Head of caudate nucleus (tissue), 42 donors: ENCODE data around the gene STRADA.

Experiments
- DNase-seq, 42 donors: peaks; one replicate each; pipeline versions ENCODE4 v3.0.0 to v3.0.0-alpha.2; 2020 to 2021; ENCODE audit warnings: mixed read lengths in 7 of 42
- intact Hi-C: fragments of 100-400 bp; cut with DNase I; formaldehyde crosslinking; loops from one replicate; pipeline ENCODE4 v1.15.0; 2022

Gene STRADA

DNA sequence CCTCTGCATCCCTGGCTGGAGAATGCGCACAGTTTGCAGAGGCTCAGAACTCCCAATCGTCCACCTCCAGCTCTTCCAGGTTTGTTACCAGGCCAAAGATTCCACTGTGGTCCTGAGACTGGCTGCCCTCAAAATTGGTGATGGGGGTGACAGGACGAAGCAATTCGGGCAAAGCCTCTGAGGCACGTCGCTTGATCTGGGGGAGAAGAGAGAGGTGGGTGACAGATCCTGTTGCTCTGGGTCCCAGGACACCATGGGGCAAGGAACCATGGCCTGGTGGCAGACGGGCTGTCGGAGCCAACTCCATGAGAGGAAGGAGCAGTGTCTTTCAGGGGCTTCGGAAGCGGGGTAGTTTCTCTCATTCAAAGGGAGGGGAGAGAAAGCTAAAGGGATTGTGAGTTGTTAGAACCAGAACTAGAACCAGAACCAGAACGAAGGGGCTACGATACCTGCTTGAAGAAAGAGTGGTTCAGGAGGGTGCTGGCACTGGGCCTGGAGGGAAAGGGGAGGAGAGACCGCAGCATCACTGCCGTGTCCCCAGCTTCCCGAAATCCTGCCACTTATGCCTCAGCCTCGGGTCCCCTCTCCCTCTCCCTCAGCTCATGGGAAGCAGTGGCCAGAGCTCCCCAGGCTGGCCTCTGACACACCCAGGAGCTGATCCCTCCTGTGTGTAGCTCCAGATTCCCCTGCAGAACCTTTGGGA is 37.9 kb downstream of the STRADA start:
- DNase-seq = no peak
- intact Hi-C loops = no loop called here

DNA sequence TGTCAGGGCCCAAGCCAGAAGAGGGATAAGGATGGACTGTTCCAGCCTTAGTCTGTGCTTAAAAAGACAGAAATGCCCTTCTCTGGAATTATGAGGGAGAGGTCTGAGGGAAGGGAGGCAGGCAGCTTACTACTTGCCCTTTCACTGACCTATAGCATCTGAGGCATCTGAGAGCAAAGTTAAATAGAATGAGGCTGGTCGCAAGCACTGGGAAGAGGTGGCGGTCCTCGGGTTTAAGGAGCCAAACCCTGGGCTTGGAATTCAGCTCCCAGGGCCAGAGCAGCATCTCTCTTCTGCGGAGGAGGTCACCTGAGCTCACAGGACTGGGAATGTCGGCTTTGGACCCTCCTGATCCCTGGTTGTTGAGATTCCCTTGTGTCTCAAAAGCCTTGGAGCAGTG is 38.6 kb downstream of the STRADA start:
- intact Hi-C loops = no loop called here
- peak in 1 of 42 donors; percentile 15 for DNase-seq

DNA sequence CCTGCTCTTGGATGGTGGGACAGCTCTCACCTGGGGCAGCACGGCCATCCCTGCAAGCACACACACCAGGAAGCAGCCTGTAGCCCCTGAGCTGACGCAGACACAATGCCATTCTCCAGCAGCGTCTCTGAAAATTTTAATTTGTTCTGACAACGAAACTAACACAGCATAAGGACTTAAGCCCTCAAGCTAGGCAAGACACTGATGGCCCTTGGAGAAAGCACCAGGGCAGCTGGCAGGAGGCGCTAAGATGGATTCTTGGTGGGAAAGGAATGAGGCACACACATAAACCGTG is 38.9 kb downstream of the STRADA start:
- intact Hi-C loops = no loop called here
- DNase-seq = peak in 1 of 42 donors; percentile 23

DNA sequence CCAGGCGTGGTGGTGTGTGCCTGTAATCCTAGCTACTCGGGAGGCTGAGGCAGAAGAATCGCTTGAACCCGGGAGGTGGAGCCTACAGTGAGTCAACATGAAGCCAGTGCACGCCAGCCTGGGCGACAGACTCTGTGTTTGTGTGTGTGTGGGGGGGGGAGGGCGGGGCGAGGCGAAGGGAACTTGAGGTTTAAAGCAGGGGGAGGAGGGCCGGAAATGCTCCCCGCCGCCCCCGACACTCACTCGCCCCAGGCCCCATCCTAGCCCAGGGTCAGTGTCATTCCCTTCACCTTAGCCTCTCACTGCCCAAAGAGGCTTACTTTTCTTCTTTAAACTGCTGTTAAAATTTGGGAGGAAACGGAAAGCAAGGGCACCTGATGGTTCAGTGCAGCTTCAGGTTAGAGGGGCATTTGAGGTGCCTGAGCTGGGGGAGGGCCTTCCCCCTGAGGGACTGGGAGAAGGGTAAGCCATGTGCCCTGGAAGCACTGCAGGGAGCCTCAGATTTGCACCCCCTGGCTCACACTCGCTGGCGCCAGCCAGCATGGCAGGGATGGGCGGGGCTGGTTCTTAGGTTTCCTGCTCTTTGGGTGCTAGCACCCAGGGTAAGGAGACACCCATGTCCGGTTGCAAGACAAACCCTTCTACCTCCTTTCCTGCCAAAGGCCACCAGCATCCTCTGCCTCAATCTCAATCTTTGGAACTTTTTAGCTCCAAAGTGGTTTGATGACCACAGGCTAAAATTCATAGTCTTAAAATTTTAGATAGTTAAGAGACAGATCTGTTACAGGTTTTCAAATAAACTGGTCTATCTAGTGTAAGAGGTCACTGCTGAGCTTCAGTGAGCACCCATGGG is 39.5 kb downstream of the STRADA start:
- DNase-seq = peak in 18 of 42 donors; percentile 15 to 73 (median 49)
- intact Hi-C loops = no loop called here

DNA sequence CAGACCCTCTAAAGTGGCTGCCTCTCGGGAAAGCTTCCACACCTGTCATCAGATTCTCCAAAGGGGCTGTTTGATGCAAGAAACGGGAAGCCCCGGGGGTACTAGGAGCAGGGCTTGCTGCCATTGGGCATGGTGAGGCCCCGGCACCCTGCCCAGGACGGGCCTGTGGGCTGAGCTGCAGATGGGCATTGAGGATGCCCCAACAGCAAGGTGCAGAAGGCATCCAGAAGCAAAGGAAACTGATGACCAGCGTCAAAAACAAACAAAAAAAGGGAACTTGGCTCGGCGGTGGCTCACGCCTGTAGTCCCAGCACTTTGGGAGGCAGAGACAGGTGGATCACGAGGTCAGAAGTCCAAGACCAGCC is 40.2 kb downstream of the STRADA start:
- intact Hi-C loops = no loop called here

DNA sequence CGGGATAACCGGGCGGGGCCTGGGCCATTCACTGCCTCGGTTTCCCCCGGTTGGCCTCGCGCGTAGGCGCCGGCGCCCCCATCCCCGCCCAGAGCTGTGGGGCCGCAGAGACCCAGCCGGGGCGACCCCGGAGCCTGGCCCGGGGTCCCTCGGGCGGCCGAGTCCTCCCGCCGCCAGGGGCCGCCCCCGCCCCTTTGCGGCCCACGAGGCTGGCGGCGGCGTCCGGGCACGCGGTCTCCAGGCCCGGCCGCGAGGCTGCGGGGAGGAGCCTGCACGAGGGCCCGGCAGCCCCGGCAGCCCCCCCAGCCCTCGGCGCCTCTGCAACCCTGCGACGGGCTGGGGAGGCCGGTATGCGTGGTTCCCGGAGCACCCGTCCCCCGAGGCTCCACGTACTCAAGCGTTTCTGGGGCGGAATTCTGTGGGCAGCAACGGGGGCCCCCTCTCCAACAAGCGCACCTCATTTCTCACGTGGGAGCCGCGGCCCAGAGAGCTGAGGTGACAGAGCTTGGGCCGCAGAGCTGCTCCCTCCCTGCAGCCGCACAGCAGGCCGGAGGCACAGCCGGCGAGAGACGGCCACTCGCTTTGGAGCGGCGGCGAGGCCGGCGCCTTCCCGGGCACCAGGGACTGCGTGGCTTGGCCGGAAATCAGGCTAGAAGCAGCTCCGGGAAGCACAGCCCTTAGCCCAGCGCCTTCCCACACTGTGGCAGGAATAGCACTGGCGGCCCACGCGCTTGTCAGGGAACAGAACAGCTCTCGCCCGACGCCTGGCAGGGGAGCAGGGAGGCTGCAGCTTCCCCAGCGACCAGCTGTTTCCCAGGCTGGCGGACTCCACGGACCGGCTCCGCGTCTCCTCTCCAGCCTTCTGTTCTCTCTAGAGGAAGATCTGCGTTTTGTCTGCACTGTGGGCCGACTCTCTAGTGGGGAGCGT is 40.8 kb downstream of the STRADA start:
- intact Hi-C loops = no loop called here
- DNase-seq = peak; percentile 58 to 95 (median 84)

More for the DNA sequence above, 40.2 kb downstream of the STRADA start:
- no peak for DNase-seq

DNA sequence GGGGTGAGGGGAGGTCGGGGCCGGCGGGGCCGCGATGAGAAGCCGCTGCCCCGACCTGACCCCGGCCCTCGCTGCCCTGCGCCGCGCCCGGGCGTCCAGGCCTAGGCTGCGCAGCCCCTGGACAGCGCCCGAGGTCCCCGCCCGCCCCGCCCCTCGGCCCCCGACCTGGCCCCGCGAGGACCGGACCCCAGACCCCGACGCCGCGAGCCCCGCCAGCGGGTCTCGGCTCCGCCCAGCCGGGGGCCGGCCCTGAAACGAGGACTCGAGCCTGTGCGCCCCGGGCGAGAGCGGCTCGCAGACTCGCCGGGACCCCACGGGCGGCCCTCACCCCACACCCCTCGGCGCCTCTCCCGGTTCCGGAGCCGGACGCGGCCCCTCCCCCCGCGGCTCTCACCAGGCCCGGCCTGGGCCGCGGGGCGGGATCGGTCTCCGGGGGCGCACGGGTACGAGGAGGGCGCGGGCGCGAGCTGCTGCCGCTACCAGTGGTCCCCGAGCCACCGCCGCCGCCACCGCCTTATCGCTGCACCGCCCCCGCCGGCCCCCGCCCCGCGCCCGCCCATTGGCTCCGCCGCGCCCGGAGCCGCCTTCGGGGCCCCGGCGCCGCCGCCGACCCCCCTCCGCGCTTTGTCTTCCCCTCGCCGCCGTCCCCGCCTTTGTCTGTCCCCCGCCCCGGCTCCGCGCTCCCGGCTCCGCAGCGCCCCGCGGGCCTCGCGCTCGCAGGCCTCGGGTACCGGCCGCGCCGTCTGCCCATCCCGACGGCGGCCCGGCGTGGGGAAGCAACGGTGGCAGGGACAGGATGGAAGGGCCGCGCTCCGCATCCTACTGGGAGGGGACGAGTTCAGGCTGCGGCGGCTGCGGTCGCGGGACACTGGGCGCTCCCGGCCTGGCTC is 41.7 kb downstream of the STRADA start, which contains the start of gene LIMD2:
Gene LIMD2 (minus strand): TSS at position 488 of the 890 bp plus-strand sequence. CDS start 827 bp downstream, outside the sequence.
- intact Hi-C loops = loop anchor here (10.0 kb wide), 1 partner anchor 75 kb away; the partner anchor contains the start of gene MAP3K3

DNA sequence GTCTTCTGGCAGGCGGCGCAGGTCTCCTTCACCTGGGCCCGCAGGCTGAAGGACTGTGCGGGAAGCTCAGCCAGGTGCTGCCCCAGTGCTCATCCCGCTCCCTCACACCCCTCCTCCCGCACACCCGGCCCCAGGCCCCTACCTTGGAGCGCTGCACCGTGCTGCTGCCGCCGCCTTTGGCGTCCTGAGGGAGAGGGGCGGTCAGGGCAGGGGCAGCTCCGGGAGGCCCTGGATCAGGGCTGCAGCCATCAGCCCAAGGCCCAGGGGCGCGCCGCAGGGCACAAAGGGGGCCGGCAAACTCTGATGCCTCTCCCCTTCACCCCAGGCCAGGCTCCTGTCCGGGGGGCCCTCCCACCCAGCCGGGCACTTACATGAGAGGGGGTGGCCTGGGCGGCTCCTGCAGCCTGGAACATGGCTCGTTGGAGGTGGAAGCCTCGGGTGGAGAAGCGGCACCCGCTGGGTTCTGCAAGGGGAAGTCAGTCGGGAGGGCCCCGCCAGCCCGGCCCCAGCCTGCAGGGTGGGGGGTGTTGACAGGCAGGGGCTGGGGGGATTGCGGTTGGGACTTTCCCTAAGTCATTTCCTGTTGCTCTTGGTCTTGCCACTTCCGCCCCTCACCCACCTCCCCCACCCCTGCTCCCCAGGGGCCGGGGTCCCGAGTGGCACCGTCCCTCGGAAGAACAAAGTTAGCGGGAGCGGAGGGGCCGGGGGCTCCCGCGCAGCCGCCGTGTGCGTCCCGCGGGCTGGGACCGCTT is 42.5 kb downstream of the STRADA start:
- DNase-seq = peak in 20 of 42 donors; percentile 23 to 70 (median 52)
- intact Hi-C loops = loop anchor here (10.0 kb wide), 1 partner anchor 74 kb away; the partner anchor contains the start of gene MAP3K3

More for the DNA sequence above, 41.7 kb downstream of the STRADA start, which contains the start of gene LIMD2:
- peak in 37 of 42 donors; percentile 36 to 82 (median 61) for DNase-seq

DNA sequence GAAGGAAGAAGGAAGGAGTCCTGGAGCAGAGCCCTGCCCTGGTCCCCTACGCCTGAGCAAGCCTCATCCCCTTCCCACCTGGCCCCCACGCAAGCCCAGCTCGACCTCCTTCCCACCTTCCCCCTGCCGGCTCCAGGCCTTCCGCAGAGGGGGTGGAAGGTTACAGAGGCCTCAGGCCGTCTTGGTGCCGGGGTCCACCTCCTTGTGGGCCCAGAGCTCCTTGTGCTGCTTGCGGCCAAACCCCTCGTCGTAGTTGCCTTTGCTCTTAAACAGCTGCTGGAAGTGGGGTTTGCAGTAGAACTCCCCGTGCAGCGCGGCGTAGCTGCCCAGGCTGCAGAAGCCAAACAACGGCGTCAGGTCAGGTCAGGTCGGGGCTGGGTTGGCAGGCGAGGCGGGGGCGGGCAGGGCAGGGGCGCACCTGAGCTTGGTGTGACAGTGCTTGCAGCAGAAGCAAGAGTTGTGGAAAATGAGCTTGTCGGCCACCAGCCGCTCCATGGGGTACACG is 43.2 kb downstream of the STRADA start:
- intact Hi-C loops = loop anchor here (10.0 kb wide), 1 partner anchor 74 kb away; the partner anchor contains the start of gene MAP3K3
- peak in 3 of 42 donors; percentile 20 to 32 (median 25) for DNase-seq

DNA sequence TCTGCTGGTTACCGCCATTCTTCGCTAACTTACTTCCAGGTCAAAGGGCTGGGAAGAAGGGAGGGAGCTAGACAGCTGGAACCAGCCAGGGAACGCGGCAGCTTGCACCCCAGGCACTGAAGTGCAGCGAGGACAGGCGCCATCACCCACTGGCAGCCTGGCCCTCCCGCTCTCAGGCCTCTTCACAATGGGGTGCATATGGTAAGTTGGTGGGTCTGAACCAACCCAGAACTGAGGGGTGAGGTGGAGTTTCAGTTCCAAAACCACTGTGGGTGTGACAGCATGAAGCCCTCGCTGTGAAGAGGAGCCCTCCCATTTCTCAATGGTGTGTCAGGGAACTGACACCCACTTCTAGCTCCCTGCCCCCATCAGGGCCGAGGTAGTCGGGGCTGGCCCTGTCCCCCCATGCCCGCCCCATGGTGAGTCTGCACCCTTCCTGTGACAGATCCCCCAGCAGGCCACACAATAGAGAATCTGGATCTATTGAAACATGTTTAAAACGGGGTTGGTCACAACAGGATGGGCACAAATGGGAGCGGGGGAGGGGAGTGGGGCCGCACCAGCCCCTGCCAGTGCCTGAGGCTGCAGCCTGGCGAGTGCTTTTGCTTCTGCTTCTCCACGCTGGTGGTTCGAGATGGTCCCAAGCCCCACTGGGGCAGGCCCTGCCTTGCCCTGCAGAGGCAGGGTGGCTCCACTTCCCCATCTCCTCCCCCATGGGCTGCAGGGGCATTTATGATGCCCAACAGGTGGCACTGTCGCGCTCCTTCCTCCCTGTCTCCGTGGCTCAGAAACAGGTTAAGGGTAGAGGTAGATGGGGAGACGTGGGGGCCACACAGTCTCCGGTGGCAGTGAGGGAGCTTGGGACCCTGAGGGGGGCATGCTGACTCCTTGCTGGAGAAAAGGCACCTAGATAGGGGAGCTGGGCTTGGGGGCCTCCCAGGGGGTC is 44.0 kb downstream of the STRADA start:
- peak in 22 of 42 donors; percentile 32 to 62 (median 46) for DNase-seq
- intact Hi-C loops = loop anchor here (10.0 kb wide), 1 partner anchor 73 kb away; the partner anchor contains the start of gene MAP3K3

DNA sequence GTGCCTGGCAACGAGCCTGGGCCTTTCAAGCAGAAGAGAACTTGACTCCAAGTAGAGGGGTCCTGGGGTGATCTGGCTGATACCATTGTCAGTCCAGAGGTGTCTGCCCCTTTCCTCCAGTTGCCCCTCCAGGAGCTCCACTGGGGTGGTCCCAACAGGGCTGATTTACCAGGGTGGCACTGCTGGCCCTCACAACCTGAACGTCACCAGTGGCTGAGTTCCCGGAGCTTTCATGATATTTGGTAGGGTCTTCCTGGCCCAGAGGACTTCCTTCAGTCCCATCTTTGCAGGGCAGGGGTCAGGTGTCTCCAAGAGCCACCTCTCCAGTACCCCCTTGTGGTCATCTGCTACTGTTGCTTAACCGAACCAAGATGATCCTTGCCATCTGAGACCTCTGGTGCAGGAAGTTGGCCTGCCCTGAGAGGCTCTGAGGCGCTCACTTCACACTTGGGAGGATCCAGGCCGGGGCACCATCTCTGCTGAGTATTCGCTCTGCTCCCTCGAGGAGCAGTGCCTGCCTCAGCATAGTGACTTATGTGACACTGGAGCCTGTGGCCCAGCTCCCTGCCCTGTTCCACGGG is 45.1 kb downstream of the STRADA start:
- DNase-seq = peak in 6 of 42 donors; percentile 15 to 56 (median 28)
- intact Hi-C loops = loop anchor here (10.0 kb wide), 1 partner anchor 72 kb away; the partner anchor contains the start of gene MAP3K3

DNA sequence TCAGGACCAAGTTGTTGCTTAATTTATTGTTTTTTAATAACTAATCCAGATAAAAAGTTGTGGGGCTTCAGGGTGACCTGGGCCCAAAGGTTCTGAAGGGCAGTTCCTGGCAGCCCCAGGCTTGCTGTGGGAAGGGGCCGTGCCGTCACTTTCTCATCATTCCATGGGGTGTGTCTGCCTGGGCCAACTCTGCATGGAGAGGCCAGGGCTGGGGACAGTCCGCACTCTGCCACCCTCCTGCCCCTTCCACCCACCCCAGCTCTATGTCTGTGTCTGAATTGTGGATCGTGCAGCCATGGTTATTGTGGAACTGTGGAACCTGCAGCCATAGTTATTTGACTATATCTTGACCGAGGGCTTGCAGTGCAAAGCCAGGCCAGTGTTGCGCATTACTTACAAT is 45.7 kb downstream of the STRADA start:
- DNase-seq = no peak
- intact Hi-C loops = loop anchor here (10.0 kb wide), 1 partner anchor 71 kb away; the partner anchor contains the start of gene MAP3K3

DNA sequence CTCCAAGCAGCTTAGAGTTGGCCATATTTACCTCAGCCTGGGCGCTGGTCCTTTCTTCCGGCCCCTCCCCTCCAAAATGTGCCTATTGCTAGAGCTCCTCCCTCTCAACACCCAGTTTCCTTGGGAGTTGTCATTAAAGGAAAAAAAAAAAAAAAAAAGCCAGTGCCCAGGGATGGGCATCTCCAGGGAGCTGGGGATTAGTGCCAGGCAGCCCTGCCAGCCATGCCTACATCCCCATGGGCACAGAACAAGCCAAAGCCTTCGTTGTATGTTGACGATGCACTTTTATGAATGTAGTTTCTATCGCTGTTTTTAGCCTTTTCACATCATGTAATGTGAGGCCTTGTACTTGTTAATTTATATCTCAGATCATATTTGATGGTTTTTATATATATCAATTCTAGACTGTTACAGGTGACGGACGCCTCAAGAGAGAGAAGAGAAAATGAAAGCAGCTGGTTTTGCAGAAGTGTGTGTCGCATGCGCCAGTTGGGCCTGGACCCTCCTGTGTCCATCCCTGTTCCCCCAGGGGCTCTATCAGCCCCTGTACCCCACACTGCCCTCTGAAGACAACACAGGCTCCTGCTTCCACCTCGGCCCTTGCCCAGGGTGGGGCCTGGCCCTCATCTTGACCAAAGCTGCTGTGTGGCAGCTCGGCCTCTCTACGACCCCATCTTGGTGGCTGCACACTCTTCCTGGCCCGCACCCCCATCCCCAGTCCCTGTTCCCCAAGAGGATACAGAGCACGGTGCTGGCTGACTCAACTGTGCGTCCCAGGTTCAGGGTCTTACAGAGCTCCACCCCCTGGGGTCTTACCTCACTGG is 46.4 kb downstream of the STRADA start:
- DNase-seq = no peak

DNA sequence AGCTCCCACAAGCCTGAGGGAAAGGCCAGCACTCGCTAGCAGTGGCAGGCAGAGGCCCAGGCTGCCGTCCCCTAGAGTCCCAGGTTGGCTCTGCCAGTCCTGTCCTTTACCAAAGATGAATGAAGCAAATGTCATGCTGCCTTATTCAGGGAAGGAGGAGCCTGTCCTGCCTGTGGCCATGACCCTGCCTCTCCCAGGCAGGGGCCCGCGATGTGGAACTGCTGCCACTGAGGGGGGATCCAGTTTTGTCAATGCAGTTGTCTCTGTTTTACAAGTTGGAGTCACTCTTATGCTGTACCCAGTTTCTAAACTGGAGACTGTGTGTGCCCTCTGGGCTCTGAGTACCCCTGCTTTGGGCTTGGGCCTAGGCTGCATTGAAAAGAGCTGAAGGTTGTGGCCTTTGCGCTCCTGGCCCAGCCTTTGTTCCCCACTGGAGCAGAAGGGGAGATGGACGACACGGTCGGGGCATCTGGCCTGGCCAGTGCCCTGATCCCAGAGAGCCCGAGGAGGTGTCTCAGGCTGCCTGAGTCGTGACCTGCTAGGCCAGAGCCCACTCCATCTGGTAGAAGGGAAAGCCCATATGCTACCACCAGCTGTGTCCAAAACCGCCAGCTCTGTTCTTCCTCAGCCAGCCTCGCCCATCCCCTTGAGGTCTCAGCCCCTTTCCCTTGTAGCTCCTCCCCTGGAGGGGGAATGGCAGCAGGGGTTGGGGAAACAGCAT is 47.2 kb downstream of the STRADA start:
- intact Hi-C loops = loop anchor here (10.0 kb wide), 1 partner anchor 70 kb away; the partner anchor contains the start of gene MAP3K3
- no peak for DNase-seq

More for the DNA sequence above, 46.4 kb downstream of the STRADA start:
- intact Hi-C loops = loop anchor here (10.0 kb wide), 1 partner anchor 70 kb away; the partner anchor contains the start of gene MAP3K3
